Endometrial microvascular endothelial cells (primary cell): ENCODE data around the gene KIF5B. TPM values are rescaled to one million over a fixed set of nuclear protein-coding genes. Genes with fewer than 3 reads are reported as not detected.

Experiments used
- in situ Hi-C: cut with HindIII; loops from 2 replicates; pipeline ENCODE4 v1.10.0; 2017; ENCODE audit warnings: low sequenced_read_pairs, low pct_unique_long_range_greater_than_20kb; ENCODE audit errors: inconsistent ontology term
- total RNA-seq: library from RNA; depleted of rRNA; stranded (reverse); fragments of >200 nt; gene quantifications from one replicate; pipeline ENCODE4 v1.2.3, GENCODE V29; 2015; ENCODE audit errors: inconsistent ontology term

The KIF5B gene
- total RNA-seq, 1 donor from 2014 or later, result 118 TPM

DNA sequence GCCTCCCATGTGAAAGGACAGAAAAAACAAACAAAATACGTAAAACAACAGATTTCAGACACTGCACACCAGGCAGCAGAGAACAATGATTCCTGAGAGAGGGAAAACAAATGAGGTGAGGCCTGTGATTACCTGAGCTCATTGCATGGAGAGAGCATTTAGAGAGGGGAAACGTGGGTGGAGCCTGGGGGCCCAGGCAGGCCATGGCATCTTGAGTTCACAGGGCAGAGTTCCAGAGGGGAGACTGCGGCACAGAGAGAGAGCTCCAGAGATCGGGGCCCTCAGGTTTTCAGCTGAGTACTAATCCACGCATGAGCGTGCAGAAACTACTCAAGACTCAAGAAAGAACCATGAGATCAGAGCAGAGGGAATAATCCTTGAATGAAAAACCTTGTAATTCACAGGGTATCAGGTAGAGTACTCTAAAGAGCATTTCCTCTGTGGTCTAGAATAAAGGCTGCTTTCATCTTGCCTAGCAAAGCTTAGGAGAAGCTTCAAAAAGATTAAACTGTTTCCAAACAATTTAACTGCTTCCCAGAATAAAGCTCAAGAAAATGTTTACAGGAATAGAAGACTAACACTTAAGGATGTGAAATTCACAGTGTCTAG is 81.0 kb downstream of the KIF5B start:
- in situ Hi-C loops, result no loop called here

DNA sequence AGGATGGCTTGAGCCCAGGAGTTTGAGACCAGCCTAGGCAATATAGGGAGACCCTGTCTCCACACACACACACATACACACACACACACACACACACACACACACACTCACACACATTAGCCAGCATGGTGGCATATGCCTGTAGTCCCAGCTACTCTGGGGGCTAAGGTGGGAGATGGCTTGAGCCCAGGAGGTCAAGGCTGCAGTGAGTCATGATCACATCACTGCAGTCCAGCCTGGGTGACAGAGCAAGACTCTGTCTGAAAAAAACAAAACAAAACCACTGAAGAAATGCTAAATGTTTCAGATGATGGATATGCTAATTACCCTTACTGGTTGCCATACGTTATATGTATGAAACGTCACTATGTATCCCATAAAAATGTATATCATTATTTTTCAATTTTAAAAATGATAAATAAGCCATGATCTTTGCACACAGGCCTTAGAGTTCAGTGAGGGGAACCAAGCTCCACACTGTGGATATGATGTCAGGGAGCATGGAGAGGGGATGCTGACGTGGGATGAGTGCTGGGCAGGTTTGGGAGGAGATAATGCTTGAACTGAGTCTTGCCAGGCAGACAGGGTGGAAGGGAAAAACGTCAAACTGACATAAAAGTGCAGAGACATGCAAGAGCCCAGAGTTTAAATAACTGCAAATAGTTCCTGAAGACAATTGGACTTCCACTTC is 81.6 kb downstream of the KIF5B start:
- in situ Hi-C loops, result loop anchor here (25.0 kb wide), 1 partner anchor 137 kb away; no protein-coding TSS in a partner anchor

DNA sequence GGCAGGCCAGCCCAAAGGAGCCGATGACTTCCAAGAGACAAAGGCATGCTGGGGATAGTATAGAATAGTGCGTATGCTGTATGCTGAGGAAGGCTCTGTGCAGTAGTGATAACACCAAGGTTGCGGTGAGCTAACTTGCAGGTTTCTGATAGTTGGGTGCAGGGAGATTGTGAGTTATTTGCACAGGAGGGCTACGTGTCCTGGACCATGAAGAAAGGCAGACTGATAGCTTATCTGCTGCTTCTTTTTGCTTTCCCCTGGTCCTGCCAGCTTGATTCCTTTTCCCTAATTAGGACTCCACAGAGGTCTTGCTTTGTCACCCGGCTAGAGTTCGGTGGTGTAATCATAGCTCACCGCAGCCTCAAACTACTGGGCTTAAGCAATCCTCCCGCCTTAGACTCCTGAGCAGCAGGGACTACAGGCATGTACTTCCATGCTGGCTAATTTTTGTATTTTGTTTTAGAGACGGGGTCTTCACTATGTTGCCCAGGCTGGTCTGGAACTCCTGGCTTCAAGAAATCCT is 83.6 kb downstream of the KIF5B start:
- in situ Hi-C loops, result loop anchor here (25.0 kb wide), 1 partner anchor 135 kb away; no protein-coding TSS in a partner anchor

DNA sequence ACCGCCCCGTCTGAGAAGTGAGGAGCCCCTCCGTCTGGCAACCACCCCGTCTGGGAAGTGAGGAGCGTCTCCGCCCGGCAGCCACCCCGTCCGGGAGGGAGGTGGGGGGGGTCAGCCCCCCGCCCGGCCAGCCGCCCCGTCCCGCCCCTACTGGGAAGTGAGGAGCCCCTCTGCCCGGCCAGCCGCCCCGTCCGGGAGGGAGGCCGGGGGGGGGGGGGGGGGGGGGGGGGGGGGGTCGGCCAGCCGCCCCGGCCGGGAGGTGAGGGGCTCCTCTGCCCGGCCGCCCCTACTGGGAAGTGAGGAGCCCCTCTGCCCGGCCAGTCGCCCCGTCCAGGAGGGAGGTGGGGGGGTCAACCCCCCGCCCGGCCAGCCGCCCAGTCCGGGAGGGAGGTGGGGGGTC is 86.4 kb downstream of the KIF5B start:
- in situ Hi-C loops, result loop anchor here (25.0 kb wide), 1 partner anchor 133 kb away; no protein-coding TSS in a partner anchor

DNA sequence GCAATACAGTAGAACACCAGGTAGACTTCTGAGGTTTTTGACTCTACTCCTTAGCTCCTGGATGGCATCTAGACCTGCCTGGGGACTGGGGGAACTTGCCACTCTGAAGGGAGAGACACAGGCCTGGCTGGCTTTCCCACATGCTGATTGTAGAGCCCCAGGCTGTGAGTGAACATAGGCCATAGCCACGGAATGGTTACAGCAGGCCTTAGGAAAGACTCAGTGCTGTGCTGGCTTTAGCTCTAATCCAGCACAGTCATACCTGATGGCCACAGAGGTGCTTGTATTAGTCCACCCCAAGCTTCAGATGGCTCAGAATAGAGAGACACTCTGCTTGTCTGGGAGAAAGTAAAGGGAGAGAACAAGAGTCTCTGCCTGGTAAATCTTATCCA is 92.6 kb downstream of the KIF5B start:
- in situ Hi-C loops, result loop anchor here (25.0 kb wide), 1 partner anchor 126 kb away; no protein-coding TSS in a partner anchor

DNA sequence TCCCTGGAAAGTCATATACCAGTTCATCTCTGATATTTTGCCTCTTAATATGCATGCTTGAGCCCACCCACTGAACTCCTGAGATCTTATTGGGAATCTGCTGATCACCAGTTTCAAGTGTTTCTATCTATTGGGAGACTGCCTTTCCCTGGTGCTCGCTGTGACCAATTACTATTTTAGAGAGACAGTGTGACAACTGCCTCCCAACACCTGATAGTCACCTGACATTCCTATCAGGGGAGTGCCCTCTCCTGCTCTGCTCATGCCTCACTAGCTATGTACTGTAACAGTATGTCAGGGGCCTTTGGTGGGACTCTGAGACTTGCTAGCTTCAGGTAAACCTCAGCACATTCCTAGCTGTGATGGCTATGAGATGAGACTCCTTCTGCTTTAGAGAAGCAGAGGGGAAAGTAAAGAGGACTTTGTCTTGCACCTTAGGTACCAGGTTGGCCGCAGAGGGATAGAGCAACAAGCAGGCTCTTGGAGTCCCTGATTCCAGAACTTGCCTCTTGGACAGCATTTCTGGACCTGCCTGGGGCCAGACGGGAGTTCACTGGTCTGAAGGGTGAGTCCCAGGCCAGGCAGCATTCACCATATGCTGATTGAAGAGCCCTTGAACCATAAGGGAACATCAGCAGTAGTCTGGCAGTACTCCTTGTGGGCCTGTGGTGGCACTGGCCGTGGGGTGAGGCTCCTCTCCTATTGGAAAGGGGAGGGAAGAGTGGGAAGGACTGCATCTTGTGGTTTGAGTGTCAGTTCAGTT is 93.2 kb downstream of the KIF5B start:
- in situ Hi-C loops, result loop anchor here (25.0 kb wide), 1 partner anchor 126 kb away; no protein-coding TSS in a partner anchor

DNA sequence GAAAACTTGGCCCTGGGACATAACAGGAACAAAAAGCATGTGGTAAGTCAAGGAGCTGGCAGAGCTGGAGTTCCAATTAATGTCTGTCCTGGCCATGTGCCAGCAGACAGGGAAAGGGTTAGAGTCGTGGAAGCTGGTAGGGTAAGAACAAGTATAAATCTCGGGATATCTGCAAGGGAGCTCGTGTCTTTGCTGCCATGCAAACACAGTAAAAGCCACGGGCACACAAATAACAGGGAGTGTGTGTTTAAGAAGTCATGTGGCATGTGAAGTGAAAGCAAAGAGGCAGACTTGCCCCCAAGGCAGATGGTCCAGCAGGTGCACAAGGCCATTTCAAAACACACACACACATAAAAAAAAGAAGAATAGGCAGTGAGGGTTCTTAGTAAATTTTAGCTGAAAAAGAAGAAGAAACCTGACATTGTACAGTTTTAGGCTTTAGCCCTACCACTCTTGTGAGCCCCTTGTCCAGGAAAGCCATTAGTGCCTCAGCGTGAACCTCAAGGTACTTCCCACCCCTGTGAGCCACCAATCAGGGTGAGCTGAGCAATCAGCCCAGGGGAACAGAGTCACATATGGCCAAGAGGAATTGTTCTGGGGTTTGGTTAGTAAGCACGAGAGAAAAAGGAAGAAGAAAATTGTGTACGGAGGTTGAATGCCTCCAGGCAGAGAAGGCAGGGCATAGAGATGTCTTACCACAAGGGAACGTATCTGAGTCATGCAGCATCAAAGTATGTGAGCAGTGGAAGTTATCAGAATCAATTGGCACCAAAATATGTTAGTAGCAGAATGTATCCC is 94.7 kb downstream of the KIF5B start:
- in situ Hi-C loops, result loop anchor here (25.0 kb wide), 1 partner anchor 124 kb away; no protein-coding TSS in a partner anchor

DNA sequence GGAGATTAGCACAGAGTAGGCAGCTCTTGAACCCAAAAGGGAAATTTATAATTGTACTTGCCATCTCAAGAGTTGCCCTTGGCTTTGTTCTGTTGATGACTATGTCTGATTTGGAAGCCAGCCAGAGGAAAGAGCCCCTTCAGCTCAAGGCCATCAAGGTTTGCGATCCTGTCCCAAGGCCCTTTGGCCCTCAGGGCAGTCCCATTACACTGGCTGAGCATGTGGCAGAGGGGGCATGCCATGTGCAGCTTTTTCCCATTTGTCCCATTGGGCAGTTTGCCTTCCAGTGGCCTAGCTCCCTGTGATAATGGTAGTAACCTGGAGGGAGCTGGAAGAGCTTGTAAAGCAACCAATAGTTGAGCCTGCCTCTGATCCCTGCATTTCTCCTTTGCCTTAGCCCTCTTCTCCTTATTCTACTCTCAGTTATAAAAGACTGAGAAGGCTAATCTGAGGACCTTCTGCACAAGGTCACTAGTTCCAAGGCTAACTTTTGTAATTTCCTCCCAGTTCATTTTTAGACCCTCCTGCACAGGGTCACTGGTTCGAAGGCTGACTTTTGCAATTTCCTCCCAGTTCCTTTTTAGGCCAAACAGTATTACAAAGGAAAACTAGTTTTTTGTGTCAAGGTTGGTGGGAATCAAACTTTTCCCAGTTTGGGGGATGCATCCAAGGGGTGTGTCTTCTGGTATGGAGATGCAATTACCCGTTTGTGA is 96.6 kb downstream of the KIF5B start:
- in situ Hi-C loops, result loop anchor here (25.0 kb wide), 1 partner anchor 122 kb away; no protein-coding TSS in a partner anchor

Other genes starting within 250 kb of the KIF5B start
- gene ARHGAP12, start 127.6 kb downstream of the KIF5B start, total RNA-seq, result 15.9 TPM